Measurements from ENCODE around the gene SUPT6H. TPM values are rescaled to one million over a fixed set of nuclear protein-coding genes. Genes with fewer than 3 reads are reported as not detected.
A peak's percentile ranks its signal among the peaks of the same experiment; 100 is the strongest.

SUPT6H gene
- 29.9 and 38.6 TPM in 2 replicates for total RNA-seq (ENCODE audit: low replicate concordance)

GRCh38 chr17:28661635-28662526 lies at the start of gene SUPT6H, which contains the start of gene SDF2:
Gene SUPT6H, plus strand, starts transcription at chr17:28662205. Its CDS starts 11,197 bp downstream, at chr17:28673402.
Gene SDF2, minus strand, starts transcription at chr17:28661906. Its CDS starts 30 bp downstream, at chr17:28661876.
- peaks cover 88% of the 10 kb centered on the region for H3K79me2 ChIP-seq (ENCODE audit: low read depth)
- H4K20me1 ChIP-seq (ENCODE audit: low read depth) = peaks cover 4% of the 10 kb centered on the region
- peaks cover 8% of the 10 kb centered on the region for H3K4me1 ChIP-seq
- Mint-ChIP-seq H3K4me1 (peaks cover 23% of the 10 kb centered on the region), H3K36me3 (peaks cover 31% of the 10 kb centered on the region), H3K4me3 (peak within 1 kb of the TSS; percentile 100), H3K9me3 (peaks cover 7% of the 10 kb centered on the region), H3K27me3 (ENCODE audit: insufficient read depth, low read depth) (peaks cover 4% of the 10 kb centered on the region), H3K27ac (peak within 1 kb of the TSS; percentile 98)
- H3K4me3 ChIP-seq = peak within 1 kb of the TSS; percentile 91
- H3K27me3 ChIP-seq = no peaks in the 10 kb centered on the region
- peaks cover 8% of the 10 kb centered on the region for H3K9me3 ChIP-seq (ENCODE audit: low read depth)
- peak within 1 kb of the TSS; percentile 85 for H3K9ac ChIP-seq
- peak within 1 kb of the TSS; percentile 100 for H2AFZ ChIP-seq (replicated peaks)
- H3K4me2 ChIP-seq = peak within 1 kb of the TSS; percentile 90
- H3F3A ChIP-seq (ENCODE audit: low read depth) = peaks cover 6% of the 10 kb centered on the region
- peak; percentile 96 for DNase-seq (ENCODE audit: low spot score)
- TF ChIP-seq CTCF (IDR thresholded peaks at IDR 0.05) (peak; percentile 17), EZH2phosphoT487 (IDR thresholded peaks at IDR 0.05) (no peak)
- peak within 1 kb of the TSS; percentile 84 for H3K27ac ChIP-seq
- peaks cover 10% of the 10 kb centered on the region for H3K36me3 ChIP-seq

- Mint-ChIP-seq H3K27me3 (ENCODE audit: insufficient read depth, low read depth) (peaks cover 5% of the 10 kb centered on the region), H3K4me1 (peaks cover 5% of the 10 kb centered on the region), H3K36me3 (peaks cover 24% of the 10 kb centered on the region), H3K27ac (peak overlapping the region; percentile 15), H3K4me3 (no peak overlapping the region), H3K9me3 (no peaks in the 10 kb centered on the region)
- Histone ChIP-seq H2AFZ (replicated peaks) (no peak overlapping the region), H3K9ac (no peak overlapping the region), H3K4me3 (no peak overlapping the region), H3K4me2 (no peak overlapping the region), H3K36me3 (peaks cover 14% of the 10 kb centered on the region), H4K20me1 (ENCODE audit: low read depth) (no peaks in the 10 kb centered on the region), H3K27ac (no peak overlapping the region), H3K27me3 (no peaks in the 10 kb centered on the region), H3K79me2 (ENCODE audit: low read depth) (no peaks in the 10 kb centered on the region), H3F3A (ENCODE audit: low read depth) (peaks cover 16% of the 10 kb centered on the region), H3K4me1 (no peaks in the 10 kb centered on the region), H3K9me3 (ENCODE audit: low read depth) (no peaks in the 10 kb centered on the region)
- TF ChIP-seq CTCF (IDR thresholded peaks at IDR 0.05) (no peak), EZH2 (IDR thresholded peaks at IDR 0.05) (no peak), EZH2phosphoT487 (IDR thresholded peaks at IDR 0.05) (no peak)
- no peak for DNase-seq (ENCODE audit: low spot score)
Observed at GRCh38 chr17:28612531-28612930, 49.5 kb upstream of the SUPT6H start.

GRCh38 chr17:28612936-28613872 lies 48.8 kb upstream of the SUPT6H start:
- H3K36me3 Mint-ChIP-seq = peaks cover 24% of the 10 kb centered on the region
- H4K20me1 ChIP-seq (ENCODE audit: low read depth) = no peaks in the 10 kb centered on the region
- H3K27me3 ChIP-seq = no peaks in the 10 kb centered on the region
- no peak overlapping the region for H3K4me2 ChIP-seq
- H3K9ac ChIP-seq = no peak overlapping the region
- H3K9me3 ChIP-seq (ENCODE audit: low read depth) = no peaks in the 10 kb centered on the region
- H3K36me3 ChIP-seq = peaks cover 19% of the 10 kb centered on the region
- H3K27ac Mint-ChIP-seq = peak overlapping the region; percentile 19
- no peak overlapping the region for H2AFZ ChIP-seq (replicated peaks)
- DNase-seq (ENCODE audit: low spot score) = peak; percentile 74
- TF ChIP-seq EZH2 (IDR thresholded peaks at IDR 0.05) (no peak), CTCF (IDR thresholded peaks at IDR 0.05) (peak; percentile 77)
- peaks cover 5% of the 10 kb centered on the region for H3K27me3 Mint-ChIP-seq (ENCODE audit: insufficient read depth, low read depth)
- no peaks in the 10 kb centered on the region for H3K4me1 ChIP-seq
- H3K9me3 Mint-ChIP-seq = no peaks in the 10 kb centered on the region
- peaks cover 16% of the 10 kb centered on the region for H3F3A ChIP-seq (ENCODE audit: low read depth)
- H3K79me2 ChIP-seq (ENCODE audit: low read depth) = no peaks in the 10 kb centered on the region
- no peak overlapping the region for H3K4me3 ChIP-seq
- peaks cover 5% of the 10 kb centered on the region for H3K4me1 Mint-ChIP-seq
- H3K4me3 Mint-ChIP-seq = no peak overlapping the region
- H3K27ac ChIP-seq = no peak overlapping the region

Measured in neural progenitor cell (in vitro differentiated cells).